Uterus (tissue), 4 donors: Measurements from ENCODE around the gene LDLRAD2. TPM values are rescaled to one million over a fixed set of nuclear protein-coding genes. Genes with fewer than 3 reads are reported as not detected.

Experiments
- DNase-seq, 2 donors: peaks; one replicate each; pipeline ENCODE4 v3.0.0-alpha.2; 2019 to 2020
- H3K27ac ChIP-seq, 2 donors: fragments of 200-600 bp; sonication (generic); 1 replicate in 1 of 2; 2 replicates in 1 of 2; pipeline ENCODE4 v1.5.1; 2016 to 2018
- H3K27me3 ChIP-seq, 2 donors: fragments of 200-600 bp; sonication (generic); one replicate each; pipeline ENCODE4 v1.5.1; 2018 to 2019; ENCODE audit warnings: control low read depth in 1 of 2
- H3K36me3 ChIP-seq, 2 donors: fragments of 200-600 bp; sonication (generic); one replicate each; pipeline ENCODE4 v1.5.1; 2019; ENCODE audit warnings: control low read depth in 1 of 2
- H3K4me1 ChIP-seq, 2 donors: fragments of 200-600 bp; sonication (generic); one replicate each; pipeline ENCODE4 v1.5.1; 2018 to 2019; ENCODE audit warnings: control low read depth in 1 of 2
- H3K4me3 ChIP-seq, 2 donors: fragments of 200-600 bp; sonication (generic); 1 replicate in 1 of 2; 2 replicates in 1 of 2; pipeline ENCODE4 v1.5.1; 2018 to 2019; ENCODE audit warnings: mild to moderate bottlenecking in 1 of 2
- H3K9me3 ChIP-seq, 2 donors: fragments of 200-600 bp; sonication (generic); one replicate each; pipeline ENCODE4 v1.5.1; 2019; ENCODE audit warnings: control low read depth in 1 of 2
- CTCF ChIP-seq, 4 experiments: fragments of 200-600 bp in 2 of 4; fragments of 450-650 bp in 2 of 4; sonication (generic) in 2 of 4; IDR thresholded peaks; one replicate each; pipeline ENCODE4 v1.5.1; 2016 to 2019; ENCODE audit warnings: antibody characterized with exemption in 4 of 4, mild to moderate bottlenecking in 2 of 4, moderate library complexity in 1 of 4
- POLR2A ChIP-seq, 2 donors: fragments of 450-650 bp; IDR thresholded peaks; one replicate each; pipeline ENCODE4 v1.6.1; 2016; ENCODE audit warnings: antibody characterized with exemption in 2 of 2, mild to moderate bottlenecking in 1 of 2, moderate library complexity in 1 of 2
- intact Hi-C: fragments of 100-400 bp; cut with DNase I; formaldehyde crosslinking; loops from one replicate; pipeline ENCODE4 v1.15.1; 2023; ENCODE audit warnings: low total_unique reads
- total RNA-seq, 4 donors: library from RNA; depleted of rRNA in 3 of 4; stranded (reverse); fragments of >200 nt in 3 of 4; gene quantifications; one replicate each; pipeline versions ENCODE4 v1.1.0 to v1.2.4, GENCODE V29; 2014 to 2023
- donor health status: DM: yes; HTN: yes; CAD: no.

Gene LDLRAD2
- total RNA-seq, 4 donors from 2014 or later, result 0.48 TPM; not detected in 3

- DNase-seq, result no peak
- H3K36me3 ChIP-seq, result no peaks in the 10 kb centered on the region
- H3K4me1 ChIP-seq, result peaks cover 0 to 4% of the 10 kb centered on the region in 2 donors
- TF ChIP-seq POLR2A (IDR thresholded peaks at IDR 0.05), result no peak
- no peak for TF ChIP-seq CTCF (IDR thresholded peaks at IDR 0.05)
- H3K9me3 ChIP-seq, result no peaks in the 10 kb centered on the region
- intact Hi-C loops, result no loop called here
- no peak overlapping the region for H3K4me3 ChIP-seq
- H3K27me3 ChIP-seq, result peaks cover 0 to 10% of the 10 kb centered on the region in 2 donors
- H3K27ac ChIP-seq, result no peak overlapping the region
Observed at GRCh38 chr1:21815724-21816321, 3.8 kb downstream of the LDLRAD2 start.

GRCh38 chr1:21816602-21817302 is 4.7 kb downstream of the LDLRAD2 start:
- intact Hi-C loops, result no loop called here
- no peak overlapping the region for H3K4me3 ChIP-seq
- no peak for DNase-seq
- peaks cover 0 to 4% of the 10 kb centered on the region in 2 donors for H3K4me1 ChIP-seq
- no peaks in the 10 kb centered on the region for H3K36me3 ChIP-seq
- no peaks in the 10 kb centered on the region for H3K9me3 ChIP-seq
- no peak overlapping the region for H3K27ac ChIP-seq
- TF ChIP-seq POLR2A (IDR thresholded peaks at IDR 0.05) (no peak), CTCF (IDR thresholded peaks at IDR 0.05) (no peak)
- H3K27me3 ChIP-seq, result peaks cover 0 to 10% of the 10 kb centered on the region in 2 donors

GRCh38 chr1:21818656-21819055 is 6.6 kb downstream of the LDLRAD2 start:
- Histone ChIP-seq H3K4me1 (peaks cover 0 to 4% of the 10 kb centered on the region in 2 donors), H3K27me3 (peaks cover 0 to 2% of the 10 kb centered on the region in 2 donors), H3K27ac (no peak overlapping the region), H3K36me3 (no peaks in the 10 kb centered on the region), H3K9me3 (no peaks in the 10 kb centered on the region), H3K4me3 (no peak overlapping the region)
- no peak for DNase-seq
- no peak for TF ChIP-seq CTCF (IDR thresholded peaks at IDR 0.05)
- intact Hi-C loops, result no loop called here

- Histone ChIP-seq H3K4me3 (no peak overlapping the region), H3K4me1 (no peaks in the 10 kb centered on the region), H3K9me3 (no peaks in the 10 kb centered on the region), H3K36me3 (no peaks in the 10 kb centered on the region), H3K27ac (no peak overlapping the region), H3K27me3 (no peaks in the 10 kb centered on the region)
- no peak for DNase-seq
- no peak for TF ChIP-seq CTCF (IDR thresholded peaks at IDR 0.05)
- no peak for TF ChIP-seq POLR2A (IDR thresholded peaks at IDR 0.05)
- intact Hi-C loops, result no loop called here
Observed at GRCh38 chr1:21820597-21821232, 8.7 kb downstream of the LDLRAD2 start.

GRCh38 chr1:21821385-21822019 is 9.4 kb downstream of the LDLRAD2 start:
- H3K36me3 ChIP-seq, result no peaks in the 10 kb centered on the region
- H3K4me1 ChIP-seq, result no peaks in the 10 kb centered on the region
- intact Hi-C loops, result no loop called here
- H3K9me3 ChIP-seq, result no peaks in the 10 kb centered on the region
- no peak for DNase-seq
- no peak overlapping the region for H3K4me3 ChIP-seq
- no peak overlapping the region for H3K27ac ChIP-seq
- TF ChIP-seq POLR2A (IDR thresholded peaks at IDR 0.05) (no peak), CTCF (IDR thresholded peaks at IDR 0.05) (no peak)
- no peaks in the 10 kb centered on the region for H3K27me3 ChIP-seq
